Natural killer cell (primary cell): Measurements from ENCODE around the gene CCDC127. TPM values are rescaled to one million over a fixed set of nuclear protein-coding genes. Genes with fewer than 3 reads are reported as not detected.
"Not testable (repeated sequence)": the region's sequence is repeated elsewhere in the genome, so short reads cannot be mapped to it uniquely, and the experiment has no call there.

Experiments
- ATAC-seq, 3 donors: fragments of 150-1000 bp in 2 of 3; fragments of 200-7000 bp in 1 of 3; cut with Tn5 transposase; 1 replicate in 1 of 3; 2 replicates in 2 of 3; pipeline ENCODE4 v1.10.0; 2021; ENCODE audit warnings: mild to moderate bottlenecking in 2 of 3, moderate library complexity in 2 of 3
- DNase-seq, 2 donors: peaks; one replicate each; pipeline versions ENCODE4 v3.0.0 to v3.0.0-alpha.2; 2013 to 2021; ENCODE audit warnings: mixed read lengths in 1 of 2
- H3K27ac ChIP-seq: one replicate; pipeline ENCODE4 v1.5.1; 2013; ENCODE audit warnings: mild to moderate bottlenecking, low read length
- H3K27me3 ChIP-seq: one replicate; pipeline ENCODE4 v1.6.1; 2013; ENCODE audit warnings: low read length; ENCODE audit not compliant: control insufficient read depth, insufficient read depth
- H3K36me3 ChIP-seq: one replicate; pipeline ENCODE4 v1.6.1; 2013; ENCODE audit warnings: low read length; ENCODE audit not compliant: control insufficient read depth, insufficient read depth
- H3K4me1 ChIP-seq: one replicate; pipeline ENCODE4 v1.6.1; 2013; ENCODE audit warnings: low read length; ENCODE audit not compliant: control insufficient read depth, insufficient read depth
- H3K4me3 ChIP-seq: one replicate; pipeline ENCODE4 v1.5.1; 2013; ENCODE audit warnings: low read length
- H3K9me3 ChIP-seq: one replicate; pipeline ENCODE4 v1.6.1; 2013; ENCODE audit warnings: low read length; ENCODE audit not compliant: control insufficient read depth, insufficient read depth
- H3K27ac Mint-ChIP-seq, 2 donors: one replicate each; pipeline ENCODE4 v1.8.0; 2022; ENCODE audit warnings: mild to moderate bottlenecking in 2 of 2, mixed read lengths in 2 of 2, moderate library complexity in 1 of 2
- H3K27me3 Mint-ChIP-seq, 2 donors: one replicate each; pipeline ENCODE4 v1.8.0; 2022; ENCODE audit warnings: low read depth in 2 of 2, mixed read lengths in 2 of 2
- H3K36me3 Mint-ChIP-seq: one replicate; pipeline ENCODE4 v1.8.0; 2022; ENCODE audit warnings: mixed read lengths
- H3K4me1 Mint-ChIP-seq, 2 donors: one replicate each; pipeline ENCODE4 v1.8.0; 2022; ENCODE audit warnings: mixed read lengths in 2 of 2
- H3K4me3 Mint-ChIP-seq: one replicate; pipeline ENCODE4 v1.8.0; 2022; ENCODE audit warnings: mild to moderate bottlenecking, moderate library complexity, mixed read lengths
- H3K9me3 Mint-ChIP-seq, 2 donors: one replicate each; pipeline ENCODE4 v1.8.0; 2022; ENCODE audit warnings: mixed read lengths in 2 of 2
- CTCF ChIP-seq: fragments of 200-600 bp; IDR thresholded peaks from one replicate; pipeline ENCODE4 v1.8.0; 2022; ENCODE audit warnings: antibody characterized with exemption
- WGBS: methylation state at CpG from one replicate; pipeline ENCODE4 v1.1.7; 2013; ENCODE audit warnings: missing lambda C conversion rate; ENCODE audit not compliant: insufficient coverage; 5-methylcytosine and 5-hydroxymethylcytosine counted together
- intact Hi-C: fragments of 100-400 bp; cut with micrococcal nuclease; formaldehyde crosslinking; loops from one replicate; pipeline ENCODE4 v1.14.2; 2022
- total RNA-seq, 4 donors: library from RNA; stranded (reverse); fragments of 120-200 nt in 1 of 4; gene quantifications; one replicate each; pipeline versions ENCODE4 v1.2.3 to v1.2.4, GENCODE V29; 2013 to 2022

Gene CCDC127
- total RNA-seq, 3 donors from 2014 or later (not counting 1 experiment from before 2014, with no cell fraction given): 4.4 to 6.2 (median 5.4) TPM

GRCh38 chr5:241045-241669 is 23.2 kb upstream of the CCDC127 start:
- H3K4me1 ChIP-seq, H3K4me3 ChIP-seq, H3K27me3 Mint-ChIP-seq, H3K4me3 Mint-ChIP-seq, H3K36me3 Mint-ChIP-seq, H3K27ac ChIP-seq, H3K27ac Mint-ChIP-seq, H3K27me3 ChIP-seq, H3K9me3 ChIP-seq, H3K9me3 Mint-ChIP-seq, intact Hi-C loops, DNase-seq, ATAC-seq: not testable (repeated sequence)
- peaks cover 36% of the 10 kb centered on the region for H3K36me3 ChIP-seq
- peaks cover 12 to 13% of the 10 kb centered on the region in 2 donors for H3K4me1 Mint-ChIP-seq
- WGBS: 97% methylated on average over 13 of the region's 13 CpGs

- ATAC-seq, H3K4me3 ChIP-seq, H3K4me1 ChIP-seq, H3K27ac ChIP-seq, H3K27me3 Mint-ChIP-seq, H3K9me3 ChIP-seq, intact Hi-C loops, H3K36me3 Mint-ChIP-seq, H3K9me3 Mint-ChIP-seq, H3K27me3 ChIP-seq, H3K4me3 Mint-ChIP-seq, H3K27ac Mint-ChIP-seq, DNase-seq: not testable (repeated sequence)
- peaks cover 37% of the 10 kb centered on the region for H3K36me3 ChIP-seq
- over 99% methylated on average over 7 of the region's 7 CpGs for whole genome bisulfite sequencing
- H3K4me1 Mint-ChIP-seq: peaks cover 12 to 13% of the 10 kb centered on the region in 2 donors
Measured at GRCh38 chr5:240550-240949, 22.6 kb upstream of the CCDC127 start.

GRCh38 chr5:237931-238330 is 20.0 kb upstream of the CCDC127 start:
- H3K4me3 Mint-ChIP-seq, H3K9me3 ChIP-seq, H3K27ac ChIP-seq, intact Hi-C loops, H3K27ac Mint-ChIP-seq, H3K4me1 ChIP-seq, DNase-seq, H3K9me3 Mint-ChIP-seq, ATAC-seq, H3K27me3 ChIP-seq, H3K4me1 Mint-ChIP-seq, H3K4me3 ChIP-seq, H3K27me3 Mint-ChIP-seq: not testable (repeated sequence)
- 95% methylated on average over 8 of the region's 8 CpGs for WGBS
- peaks cover 14% of the 10 kb centered on the region for H3K36me3 Mint-ChIP-seq
- H3K36me3 ChIP-seq: peaks cover 55% of the 10 kb centered on the region

- H3K27me3 ChIP-seq, H3K27me3 Mint-ChIP-seq, H3K27ac Mint-ChIP-seq, H3K4me1 Mint-ChIP-seq, H3K4me3 Mint-ChIP-seq, DNase-seq, H3K4me1 ChIP-seq, H3K4me3 ChIP-seq, H3K9me3 ChIP-seq, H3K27ac ChIP-seq, H3K9me3 Mint-ChIP-seq, ATAC-seq, H3K36me3 Mint-ChIP-seq, intact Hi-C loops: not testable (repeated sequence)
- peaks cover 55% of the 10 kb centered on the region for H3K36me3 ChIP-seq
- WGBS: 97% methylated on average over 4 of the region's 9 CpGs
Measured at GRCh38 chr5:235527-235926, 17.6 kb upstream of the CCDC127 start.

- Histone ChIP-seq H3K27ac (no peak overlapping the region), H3K9me3 (no peaks in the 10 kb centered on the region), H3K27me3 (no peaks in the 10 kb centered on the region), H3K36me3 (peaks cover 60% of the 10 kb centered on the region), H3K4me3 (no peak overlapping the region), H3K4me1 (no peaks in the 10 kb centered on the region)
- H3K27me3 Mint-ChIP-seq: no peaks in the 10 kb centered on the region
- no peaks in the 10 kb centered on the region for H3K4me1 Mint-ChIP-seq
- 97% methylated on average over 5 of the region's 8 CpGs for WGBS
- H3K36me3 Mint-ChIP-seq: peaks cover 6% of the 10 kb centered on the region
- DNase-seq (no peak), ATAC-seq (no peak)
- H3K9me3 Mint-ChIP-seq: no peaks in the 10 kb centered on the region
- intact Hi-C loops: no loop called here
- no peak overlapping the region for H3K4me3 Mint-ChIP-seq
- H3K27ac Mint-ChIP-seq: no peak overlapping the region
- TF ChIP-seq CTCF: no peak
Measured at GRCh38 chr5:234450-234849, 16.5 kb upstream of the CCDC127 start.

- ATAC-seq, H3K9me3 ChIP-seq, H3K4me3 Mint-ChIP-seq, H3K27ac Mint-ChIP-seq, H3K4me1 Mint-ChIP-seq, intact Hi-C loops, H3K27me3 ChIP-seq, H3K4me3 ChIP-seq, H3K27ac ChIP-seq, H3K9me3 Mint-ChIP-seq, H3K4me1 ChIP-seq, H3K27me3 Mint-ChIP-seq, H3K36me3 Mint-ChIP-seq, DNase-seq: not testable (repeated sequence)
- H3K36me3 ChIP-seq: peaks cover 65% of the 10 kb centered on the region
- WGBS: 99% methylated on average over 19 of the region's 20 CpGs
Measured at GRCh38 chr5:233426-233825, 15.5 kb upstream of the CCDC127 start.
